Mesothelial cell of epicardium (in vitro differentiated cells): ENCODE measurements around the gene ADARB2. TPM values are rescaled to one million over a fixed set of nuclear protein-coding genes. Genes with fewer than 3 reads are reported as not detected.
A peak's percentile ranks its signal among the peaks of the same experiment; 100 is the strongest.

Experiments
- DNase-seq, 2 experiments: peaks; one replicate each; pipeline ENCODE4 v3.0.0; 2021; ENCODE audit warnings: low spot score in 2 of 2; ENCODE audit not compliant: unreplicated experiment in 2 of 2
- H3K27ac Mint-ChIP-seq: 2 replicates; pipeline ENCODE4 v1.8.0; 2021; ENCODE audit warnings: mixed read lengths
- H3K27me3 Mint-ChIP-seq: 2 replicates; pipeline ENCODE4 v1.8.0; 2021; ENCODE audit warnings: low read depth, mixed read lengths
- H3K36me3 Mint-ChIP-seq: 2 replicates; pipeline ENCODE4 v1.8.0; 2021; ENCODE audit warnings: mixed read lengths
- H3K4me1 Mint-ChIP-seq: 2 replicates; pipeline ENCODE4 v1.8.0; 2021; ENCODE audit warnings: mixed read lengths
- H3K4me3 Mint-ChIP-seq: 2 replicates; pipeline ENCODE4 v1.8.0; 2021; ENCODE audit warnings: mild to moderate bottlenecking, moderate library complexity, mixed read lengths
- H3K9me3 Mint-ChIP-seq: 2 replicates; pipeline ENCODE4 v1.8.0; 2021; ENCODE audit warnings: mixed read lengths
- total RNA-seq: library from RNA; stranded (reverse); gene quantifications from 3 replicates; pipeline ENCODE4 v1.2.1, GENCODE V29; 2021
- TF ChIP-seq, protein P1 (sequence below): fragments of 200-600 bp; sonication (generic); IDR thresholded peaks from one replicate; pipeline ENCODE4 v1.5.0; 2021; ENCODE audit warnings: antibody characterized with exemption; ENCODE audit not compliant: unreplicated experiment

The ADARB2 gene
- total RNA-seq, result 0.29 to 0.38 TPM (median 0.32 TPM) in 3 replicates

DNA sequence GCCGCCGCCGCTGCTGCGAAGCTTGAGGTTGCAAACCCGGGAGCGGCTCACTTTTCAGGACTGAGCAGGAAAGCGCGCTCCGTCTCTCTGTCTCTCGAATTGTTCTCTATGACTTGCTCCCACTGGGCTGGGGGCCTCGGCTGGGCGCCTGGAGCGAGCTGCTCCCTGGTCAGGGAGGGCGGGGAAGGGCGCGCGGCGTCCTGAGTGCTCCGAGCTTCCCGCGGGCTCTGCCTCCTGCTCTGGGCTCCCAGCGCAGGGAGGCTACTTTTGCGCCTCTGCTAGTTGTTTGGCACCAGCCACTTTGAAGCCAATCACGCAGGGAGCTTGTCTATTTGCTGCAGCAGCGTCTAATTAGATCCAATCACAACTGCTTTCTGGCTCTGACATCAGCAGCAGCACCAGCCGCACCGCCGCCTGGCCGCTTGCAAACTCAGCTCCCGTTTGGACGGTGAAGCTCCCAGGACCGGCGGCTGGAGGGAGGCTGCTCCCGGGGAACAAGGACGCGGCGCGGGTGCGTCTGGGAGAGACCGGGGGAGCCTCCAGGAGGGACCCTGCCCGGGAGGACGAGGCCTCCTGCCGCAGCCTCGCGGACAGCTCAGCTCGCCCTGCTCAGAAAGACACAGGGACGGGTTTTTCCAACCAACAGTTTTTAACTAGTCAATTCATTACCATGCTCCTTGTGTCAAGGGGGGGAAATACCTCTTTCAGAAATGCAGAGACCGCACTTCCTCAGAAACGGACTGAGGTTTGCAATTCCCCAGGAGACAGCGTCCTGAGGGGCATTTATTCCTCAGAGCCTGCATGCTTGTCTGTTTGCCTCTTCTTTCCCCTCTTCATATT, at the start of gene ADARB2:
Gene ADARB2 (minus strand): TSS at position 304 of the 840 bp plus-strand sequence.
- no peaks in the 10 kb centered on the region for H3K9me3 Mint-ChIP-seq
- TF ChIP-seq, protein P1, sequence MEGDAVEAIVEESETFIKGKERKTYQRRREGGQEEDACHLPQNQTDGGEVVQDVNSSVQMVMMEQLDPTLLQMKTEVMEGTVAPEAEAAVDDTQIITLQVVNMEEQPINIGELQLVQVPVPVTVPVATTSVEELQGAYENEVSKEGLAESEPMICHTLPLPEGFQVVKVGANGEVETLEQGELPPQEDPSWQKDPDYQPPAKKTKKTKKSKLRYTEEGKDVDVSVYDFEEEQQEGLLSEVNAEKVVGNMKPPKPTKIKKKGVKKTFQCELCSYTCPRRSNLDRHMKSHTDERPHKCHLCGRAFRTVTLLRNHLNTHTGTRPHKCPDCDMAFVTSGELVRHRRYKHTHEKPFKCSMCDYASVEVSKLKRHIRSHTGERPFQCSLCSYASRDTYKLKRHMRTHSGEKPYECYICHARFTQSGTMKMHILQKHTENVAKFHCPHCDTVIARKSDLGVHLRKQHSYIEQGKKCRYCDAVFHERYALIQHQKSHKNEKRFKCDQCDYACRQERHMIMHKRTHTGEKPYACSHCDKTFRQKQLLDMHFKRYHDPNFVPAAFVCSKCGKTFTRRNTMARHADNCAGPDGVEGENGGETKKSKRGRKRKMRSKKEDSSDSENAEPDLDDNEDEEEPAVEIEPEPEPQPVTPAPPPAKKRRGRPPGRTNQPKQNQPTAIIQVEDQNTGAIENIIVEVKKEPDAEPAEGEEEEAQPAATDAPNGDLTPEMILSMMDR, result no peak
- no peaks in the 10 kb centered on the region for H3K36me3 Mint-ChIP-seq
- DNase-seq, result peak in 1 of 2 experiments; percentile 63
- no peak within 1 kb of the TSS for H3K27ac Mint-ChIP-seq
- peaks cover 5% of the 10 kb centered on the region for H3K4me1 Mint-ChIP-seq
- peaks cover 98% of the 10 kb centered on the region for H3K27me3 Mint-ChIP-seq
- H3K4me3 Mint-ChIP-seq, result peak within 1 kb of the TSS; percentile 66

DNA sequence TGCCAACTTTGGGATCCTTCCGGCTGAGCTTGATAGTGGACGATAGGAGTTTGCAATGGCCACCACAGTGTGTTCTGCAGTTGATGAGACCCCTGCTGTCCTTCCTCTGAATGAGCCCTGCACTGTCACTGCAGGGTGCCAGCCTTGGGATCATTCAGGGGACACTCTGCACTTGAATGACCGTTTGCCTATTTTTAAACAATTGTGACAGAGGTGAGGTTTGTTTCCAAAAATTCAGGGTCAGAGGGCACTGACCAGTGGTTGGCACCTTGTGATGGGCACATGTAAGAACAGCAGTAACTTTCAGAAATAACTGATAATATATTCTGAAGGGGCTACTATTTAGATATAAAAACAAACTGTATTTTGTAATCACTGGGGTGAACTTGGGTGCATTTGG, 48.5 kb upstream of the ADARB2 start:
- no peak overlapping the region for H3K27ac Mint-ChIP-seq
- DNase-seq, result no peak
- TF ChIP-seq, protein P1, result no peak
- H3K9me3 Mint-ChIP-seq, result no peaks in the 10 kb centered on the region
- no peak overlapping the region for H3K4me3 Mint-ChIP-seq
- peaks cover 25% of the 10 kb centered on the region for H3K27me3 Mint-ChIP-seq
- H3K4me1 Mint-ChIP-seq, result no peaks in the 10 kb centered on the region
- H3K36me3 Mint-ChIP-seq, result no peaks in the 10 kb centered on the region

DNA sequence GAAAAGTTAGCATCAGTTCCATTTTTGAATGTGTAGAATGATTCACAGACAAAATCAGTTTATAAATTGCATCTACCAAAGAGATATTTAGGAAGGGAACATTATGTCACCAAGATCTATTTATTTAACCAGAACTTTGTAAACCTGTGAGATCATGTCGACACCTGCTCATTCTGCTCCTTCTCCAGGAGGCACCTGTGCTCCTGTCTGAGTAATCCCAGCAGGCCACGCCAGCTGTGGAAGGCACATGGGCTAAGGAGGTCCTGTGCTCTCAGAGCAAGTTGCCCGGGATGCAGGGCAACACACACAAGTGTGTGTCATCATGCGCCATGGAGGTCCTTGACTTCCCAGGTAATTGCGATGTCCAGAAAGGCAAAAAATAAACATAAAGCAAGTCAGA, 45.5 kb upstream of the ADARB2 start:
- Mint-ChIP-seq H3K9me3 (no peaks in the 10 kb centered on the region), H3K4me3 (no peak overlapping the region), H3K36me3 (no peaks in the 10 kb centered on the region), H3K4me1 (no peaks in the 10 kb centered on the region), H3K27ac (no peak overlapping the region), H3K27me3 (peaks cover 17% of the 10 kb centered on the region)
- no peak for DNase-seq
- TF ChIP-seq, protein P1, result no peak

- DNase-seq, result no peak
- Mint-ChIP-seq H3K9me3 (no peaks in the 10 kb centered on the region), H3K27ac (no peak overlapping the region), H3K4me1 (no peaks in the 10 kb centered on the region), H3K27me3 (peaks cover 11% of the 10 kb centered on the region), H3K36me3 (no peaks in the 10 kb centered on the region), H3K4me3 (no peak overlapping the region)
- TF ChIP-seq, protein P1, result no peak
Observed at GRCh38 chr10:1779796-1780195, 42.5 kb upstream of the ADARB2 start.

- no peak overlapping the region for H3K4me3 Mint-ChIP-seq
- H3K4me1 Mint-ChIP-seq, result no peaks in the 10 kb centered on the region
- DNase-seq, result no peak
- TF ChIP-seq, protein P1, result no peak
- peaks cover 7% of the 10 kb centered on the region for H3K27me3 Mint-ChIP-seq
- H3K9me3 Mint-ChIP-seq, result no peaks in the 10 kb centered on the region
- H3K36me3 Mint-ChIP-seq, result no peaks in the 10 kb centered on the region
- no peak overlapping the region for H3K27ac Mint-ChIP-seq
Observed at GRCh38 chr10:1778375-1778969, 41.1 kb upstream of the ADARB2 start.
